HG02885 (cell line): ENCODE data around the gene PTPRG.

Source experiments
- ATAC-seq: cut with Tn5 transposase; IDR thresholded peaks from one replicate; pipeline ENCODE4 v1.9.1; 2021; ENCODE audit warnings: mild to moderate bottlenecking; ENCODE audit not compliant: unreplicated experiment, poor library complexity

Gene PTPRG

GRCh38 chr3:62109534-62109933 is 548.2 kb downstream of the PTPRG start:
- ATAC-seq, result no peak

DNA sequence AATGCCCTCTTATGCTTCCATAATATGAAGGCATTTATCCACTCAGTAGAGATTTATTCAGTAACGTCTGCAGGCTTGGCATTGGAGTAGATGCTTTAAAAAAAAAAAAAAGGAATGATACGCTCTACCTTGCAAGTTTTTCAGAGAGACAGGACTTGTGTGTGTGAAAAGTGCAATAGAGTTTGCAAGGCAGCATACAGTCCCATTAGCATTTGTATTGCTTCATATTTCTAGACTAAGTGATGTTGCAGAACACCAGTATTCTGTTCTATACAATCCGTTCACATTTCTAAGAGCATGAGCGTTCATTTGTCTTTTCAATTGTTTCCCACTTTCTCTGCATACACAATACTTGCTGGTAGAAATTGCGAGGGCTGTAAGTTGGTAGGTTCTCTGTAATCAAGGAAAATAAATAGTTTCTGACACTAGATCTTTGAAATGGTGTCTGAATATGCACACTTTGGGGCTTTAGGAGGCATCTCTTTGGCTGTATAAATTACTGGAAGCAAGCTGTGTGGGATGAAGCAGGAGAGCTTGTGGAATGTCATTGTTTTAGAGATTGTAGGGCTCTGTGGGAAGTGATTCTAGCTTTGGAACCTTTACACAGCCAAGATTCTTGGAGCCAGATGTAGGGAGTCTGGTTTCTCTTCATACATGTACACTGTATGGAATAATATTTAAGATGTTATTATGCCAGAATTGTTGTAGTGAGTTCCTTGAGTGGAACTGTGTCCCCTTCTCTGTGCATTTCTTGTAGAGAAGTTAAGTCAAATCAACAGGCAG is 549.3 kb downstream of the PTPRG start:
- ATAC-seq, result no peak

GRCh38 chr3:62113092-62113491 is 551.7 kb downstream of the PTPRG start:
- no peak for ATAC-seq

- no peak for ATAC-seq
Observed at GRCh38 chr3:62114763-62115162, 553.4 kb downstream of the PTPRG start.

- no peak for ATAC-seq
Observed at GRCh38 chr3:62117903-62118548, 556.7 kb downstream of the PTPRG start.

- ATAC-seq, result no peak
Observed at GRCh38 chr3:62119139-62119538, 557.8 kb downstream of the PTPRG start.

DNA sequence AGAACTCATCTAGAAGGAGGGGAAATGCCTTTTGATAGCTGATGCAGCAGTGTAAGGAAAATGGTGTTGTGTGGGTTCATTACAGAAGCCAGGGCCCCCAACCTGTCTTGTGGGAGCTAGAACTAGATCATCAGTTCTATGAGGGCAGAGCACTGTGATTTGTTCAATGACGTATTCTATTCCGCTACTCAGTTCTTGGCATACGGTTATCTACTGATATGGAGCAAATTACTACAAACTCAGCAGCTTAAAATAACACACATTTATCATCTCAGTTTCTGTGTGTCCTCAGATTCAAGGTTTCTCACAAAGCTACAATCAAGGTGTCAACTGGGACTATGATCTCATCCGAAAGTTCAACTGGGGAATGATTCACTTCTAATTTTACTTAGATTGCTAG is 561.4 kb downstream of the PTPRG start:
- ATAC-seq, result no peak

DNA sequence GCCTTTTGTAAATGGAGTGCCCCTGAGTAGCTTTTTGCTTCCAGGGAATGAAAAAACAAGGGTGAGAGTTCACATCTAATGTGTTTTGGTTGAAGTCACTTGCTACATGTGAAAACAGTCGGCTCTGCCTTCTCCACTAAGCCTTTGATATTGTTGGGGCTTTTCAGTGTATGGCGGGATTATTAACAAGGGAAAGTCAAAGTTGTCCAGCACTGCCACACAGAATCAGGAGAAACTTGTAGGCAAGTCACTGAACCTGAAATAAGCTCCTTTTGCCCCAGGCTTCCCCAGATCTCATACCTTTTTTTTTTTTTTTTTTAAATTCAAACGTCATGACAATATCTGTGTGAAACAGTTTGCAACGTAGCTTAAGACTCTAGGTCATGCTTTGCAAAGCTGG is 564.0 kb downstream of the PTPRG start:
- no peak for ATAC-seq

DNA sequence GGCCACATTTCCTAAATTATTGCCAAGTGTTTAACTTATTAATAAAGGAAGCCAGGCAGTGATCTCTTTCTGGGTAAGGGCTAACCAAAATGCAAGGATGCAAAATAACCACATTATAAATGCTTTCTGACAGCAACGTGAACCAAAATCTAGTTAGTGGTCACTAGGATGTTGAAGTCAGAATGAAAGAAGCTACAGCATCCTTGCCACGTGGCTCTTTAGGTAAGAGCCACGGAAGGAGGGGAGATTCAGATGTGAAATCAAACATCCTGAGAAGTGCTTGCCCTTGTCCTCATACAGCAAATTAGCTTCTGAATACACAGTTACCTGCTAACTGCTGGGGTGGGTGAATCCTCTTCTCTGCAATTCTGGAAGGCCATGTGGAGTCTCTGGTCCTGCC is 565.7 kb downstream of the PTPRG start:
- no peak for ATAC-seq

GRCh38 chr3:62128051-62128450 is 566.7 kb downstream of the PTPRG start:
- no peak for ATAC-seq

GRCh38 chr3:62128681-62129080 is 567.3 kb downstream of the PTPRG start:
- ATAC-seq, result no peak

DNA sequence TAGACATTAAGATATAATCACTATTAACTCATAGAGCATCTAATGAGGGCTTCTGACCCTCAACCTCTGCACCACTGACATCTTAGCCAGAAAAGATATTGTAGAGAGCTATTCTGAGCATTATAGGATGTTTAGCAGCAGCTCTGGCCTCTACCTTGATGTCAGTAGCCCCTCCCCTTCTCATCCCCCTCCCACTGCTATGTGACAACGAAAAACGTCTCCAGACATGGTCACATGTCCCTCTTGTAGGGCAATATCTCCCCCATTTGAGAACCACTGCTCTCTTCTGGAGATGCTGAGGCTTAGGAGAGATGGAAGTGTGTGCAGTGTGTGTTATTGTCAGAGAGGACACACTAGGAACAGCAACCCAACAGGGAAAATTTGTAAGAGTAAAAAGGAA is 569.7 kb downstream of the PTPRG start:
- no peak for ATAC-seq

DNA sequence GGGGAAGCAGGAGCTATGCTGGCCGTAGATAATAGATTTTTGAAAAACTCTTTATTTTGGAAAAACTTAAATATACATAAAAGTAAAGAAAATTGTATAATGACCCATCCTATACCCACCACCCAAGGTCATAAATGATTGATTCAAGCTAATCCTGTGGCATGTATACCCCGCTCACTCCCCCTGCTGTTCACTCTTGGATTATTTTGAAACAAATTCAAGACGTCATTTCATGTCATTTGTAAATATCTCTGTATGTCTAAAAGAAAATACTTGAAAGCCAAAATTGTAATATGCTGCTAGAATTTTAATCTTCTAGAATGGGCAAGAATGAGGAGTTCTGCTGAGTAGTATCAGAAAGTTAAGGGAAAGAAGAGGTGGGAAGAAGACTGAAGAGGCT is 570.2 kb downstream of the PTPRG start:
- no peak for ATAC-seq

DNA sequence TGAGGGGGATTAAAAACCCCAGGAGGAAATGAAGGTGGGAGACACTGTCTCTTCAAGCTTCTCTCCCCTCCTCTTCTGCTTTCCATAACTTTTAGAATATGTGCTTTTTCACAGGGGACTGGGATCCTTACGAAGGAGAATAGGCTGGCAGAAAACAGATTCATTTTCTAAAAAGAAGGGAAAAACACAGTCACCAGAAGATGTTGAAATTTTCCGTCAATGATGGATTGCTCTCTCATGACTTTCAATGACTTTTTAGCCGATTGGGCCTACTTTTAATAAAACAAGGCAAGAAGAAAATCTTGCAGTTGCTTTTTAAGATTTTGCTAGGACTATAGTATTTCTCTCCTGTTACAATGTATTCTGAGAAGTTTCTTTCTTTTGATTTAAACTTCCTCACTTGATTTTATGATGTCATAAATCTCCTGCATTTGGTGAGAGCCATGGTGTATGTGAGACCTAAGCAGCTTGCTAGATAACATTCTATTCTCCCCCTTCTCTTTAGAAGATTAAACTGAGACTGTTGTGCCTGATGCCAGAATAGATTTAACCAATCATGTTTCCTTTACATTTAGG is 570.7 kb downstream of the PTPRG start:
- no peak for ATAC-seq

- ATAC-seq, result no peak
Observed at GRCh38 chr3:62133015-62133414, 571.6 kb downstream of the PTPRG start.

GRCh38 chr3:62134061-62134496 is 572.7 kb downstream of the PTPRG start:
- no peak for ATAC-seq

DNA sequence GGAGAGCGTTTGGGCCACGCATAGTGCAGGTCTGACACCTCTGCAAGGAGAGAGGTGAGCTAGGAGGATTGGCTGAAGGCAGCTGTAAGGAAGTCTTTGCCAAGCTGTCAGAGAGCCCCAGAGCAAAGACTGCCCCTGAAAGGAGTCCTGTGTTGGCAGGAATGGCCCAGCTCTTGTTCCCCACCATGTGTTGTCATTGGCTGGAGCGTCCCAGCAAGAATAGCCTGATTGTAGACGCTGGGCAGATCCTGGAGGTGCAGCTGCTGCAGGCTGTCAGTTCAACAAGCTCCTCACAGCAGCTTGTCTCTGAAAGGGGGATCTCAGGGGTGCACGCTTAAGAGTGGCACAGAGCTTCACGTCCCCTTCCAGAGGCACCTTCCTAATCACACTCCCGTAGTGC is 574.4 kb downstream of the PTPRG start:
- no peak for ATAC-seq

GRCh38 chr3:62139957-62140356 is 578.6 kb downstream of the PTPRG start:
- no peak for ATAC-seq

DNA sequence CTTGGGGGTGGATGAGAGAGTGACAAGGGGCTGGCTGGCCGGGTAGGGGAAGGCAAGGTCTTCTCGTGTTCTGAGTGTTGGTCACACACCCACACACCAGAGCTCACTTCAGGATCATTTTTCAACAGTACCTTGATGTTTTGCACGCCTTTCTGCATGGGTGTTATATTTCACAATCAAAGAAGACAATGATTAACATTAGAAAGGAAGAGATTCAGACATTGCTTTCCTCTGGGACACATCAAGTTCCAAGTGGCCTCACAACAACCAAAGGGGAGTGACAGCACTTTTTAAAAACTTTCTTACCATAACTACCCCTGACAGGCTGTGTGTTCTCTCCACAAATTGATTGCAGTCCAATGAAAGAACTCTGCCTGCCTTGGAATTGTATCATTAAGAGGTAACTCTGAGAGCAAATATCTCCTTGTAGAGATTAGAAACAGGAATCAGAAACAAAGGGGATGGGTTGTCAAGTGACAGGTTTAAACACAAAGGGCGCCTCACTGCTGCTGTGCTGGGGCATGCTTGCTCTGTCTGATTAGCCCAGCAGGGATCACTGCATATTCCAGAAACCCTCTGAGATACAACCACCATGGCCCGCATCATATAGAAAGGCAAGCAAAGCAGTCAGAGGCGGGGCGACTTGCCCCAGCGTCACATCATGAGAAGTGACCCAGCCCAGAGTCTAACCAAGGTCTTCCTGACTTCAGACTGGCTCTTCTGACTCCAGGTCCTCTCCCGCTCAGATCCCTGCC is 581.1 kb downstream of the PTPRG start:
- ATAC-seq, result no peak

GRCh38 chr3:62143843-62144450 is 582.6 kb downstream of the PTPRG start:
- no peak for ATAC-seq

DNA sequence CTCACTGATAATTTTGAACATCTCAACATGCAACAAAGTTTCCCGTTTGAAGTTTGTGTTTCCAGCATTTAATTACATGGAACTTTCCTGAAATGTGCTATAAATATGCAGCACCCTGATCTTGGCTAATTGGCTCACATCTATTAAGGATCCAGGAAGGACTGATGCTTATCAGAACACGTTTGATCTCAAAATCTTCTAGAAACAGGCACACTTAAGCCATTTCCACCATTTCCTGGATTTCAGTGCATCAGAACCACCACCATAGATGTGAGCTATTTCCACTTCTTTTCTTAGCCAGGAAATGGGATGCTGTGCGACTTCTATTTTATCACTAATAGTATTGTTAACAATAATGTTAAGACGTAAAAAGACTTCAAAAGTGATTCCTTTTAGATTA is 583.1 kb downstream of the PTPRG start:
- no peak for ATAC-seq
